Testis (tissue), 2 donors: Measurements from ENCODE around the gene TMEM209.

Experiments
- CTCF ChIP-seq, 3 experiments: fragments of 450-650 bp in 2 of 3; fragments of 200-600 bp in 1 of 3; sonication (generic) in 1 of 3; IDR thresholded peaks; one replicate each; pipeline ENCODE4 v1.5.1; 2016 to 2019; ENCODE audit warnings: antibody characterized with exemption in 3 of 3, mild to moderate bottlenecking in 2 of 3, moderate library complexity in 1 of 3
- POLR2A ChIP-seq: fragments of 450-650 bp; IDR thresholded peaks from one replicate; pipeline ENCODE4 v1.6.1; 2017; ENCODE audit warnings: antibody characterized with exemption, mild to moderate bottlenecking, moderate library complexity

- TF ChIP-seq CTCF (IDR thresholded peaks at IDR 0.05), result no peak
- TF ChIP-seq POLR2A, result no peak
Measured at GRCh38 chr7:130143334-130143732, 61.9 kb downstream of the TMEM209 start.
